Endothelial cell of umbilical vein (primary cell): Measurements from ENCODE around the gene KCNMB2.

ENCODE experiments used
- CTCF ChIP-seq, 2 donors: IDR thresholded peaks; 1 replicate in 1 of 2; 2 replicates in 1 of 2; pipeline ENCODE4 v1.5.1; 2011; ENCODE audit warnings: low read length in 2 of 2, mild to moderate bottlenecking in 2 of 2, moderate library complexity in 2 of 2, control low read depth in 1 of 2, inconsistent platforms in 1 of 2, low read depth in 1 of 2; ENCODE audit not compliant: insufficient read depth in 1 of 2; ENCODE audit errors: extremely low read depth in 1 of 2
- FOS ChIP-seq: IDR thresholded peaks from 2 replicates; pipeline ENCODE4 v1.6.1; 2011; ENCODE audit warnings: mild to moderate bottlenecking, low read length, moderate library complexity, borderline replicate concordance; ENCODE audit not compliant: insufficient read depth
- MYC ChIP-seq: IDR thresholded peaks from one replicate; pipeline ENCODE4 v1.6.1; 2011; ENCODE audit warnings: mild to moderate bottlenecking, low read depth, low read length
- POLR2AphosphoS5 ChIP-seq: IDR thresholded peaks from 2 replicates; pipeline ENCODE4 v1.6.1; 2012; ENCODE audit warnings: low read depth, mild to moderate bottlenecking, control low read depth, low read length, moderate library complexity; ENCODE audit not compliant: insufficient read depth

GRCh38 chr3:178827285-178827856 lies 291.1 kb downstream of the KCNMB2 start:
- no peak for TF ChIP-seq POLR2AphosphoS5
- TF ChIP-seq FOS, result no peak
- no peak for TF ChIP-seq MYC
- TF ChIP-seq CTCF (IDR thresholded peaks at IDR 0.05; ENCODE audit: extremely low read depth in 1 of 2, insufficient read depth in 1 of 2, low read depth in 1 of 2, low read length in 2 of 2), result no peak
